Subcutaneous adipose tissue (tissue), 4 donors: ENCODE results near the gene PSMB3. TPM values are rescaled to one million over a fixed set of nuclear protein-coding genes. Genes with fewer than 3 reads are reported as not detected.

Experiments used
- CTCF ChIP-seq: fragments of 450-650 bp; IDR thresholded peaks from one replicate; pipeline ENCODE4 v1.5.1; 2016; ENCODE audit warnings: low read depth, mild to moderate bottlenecking, control low read depth, antibody characterized with exemption, moderate library complexity
- total RNA-seq, 4 donors: library from RNA; depleted of rRNA; stranded (reverse); fragments of >200 nt; gene quantifications; one replicate each; pipeline ENCODE4 v1.1.0, GENCODE V29; 2016

The PSMB3 gene
- total RNA-seq, 4 donors from 2014 or later = 78.4 to 216 (median 113) TPM

GRCh38 chr17:38706505-38707216, 45.9 kb upstream of the PSMB3 start:
- no peak for TF ChIP-seq CTCF

GRCh38 chr17:38707678-38708351, 44.7 kb upstream of the PSMB3 start:
- TF ChIP-seq CTCF = no peak

GRCh38 chr17:38709104-38709820, 43.3 kb upstream of the PSMB3 start:
- TF ChIP-seq CTCF = no peak

- TF ChIP-seq CTCF = no peak
Observed at GRCh38 chr17:38709864-38710603, 42.5 kb upstream of the PSMB3 start.

GRCh38 chr17:38710604-38710962, 42.0 kb upstream of the PSMB3 start:
- no peak for TF ChIP-seq CTCF

- TF ChIP-seq CTCF = no peak
Observed at GRCh38 chr17:38710985-38711384, 41.6 kb upstream of the PSMB3 start.
